ENCODE results near the gene DMRTA1. TPM values are rescaled to one million over a fixed set of nuclear protein-coding genes. Genes with fewer than 3 reads are reported as not detected.

DMRTA1 gene
- total RNA-seq, 1 experiment from 2014 or later = not detected

DNA sequence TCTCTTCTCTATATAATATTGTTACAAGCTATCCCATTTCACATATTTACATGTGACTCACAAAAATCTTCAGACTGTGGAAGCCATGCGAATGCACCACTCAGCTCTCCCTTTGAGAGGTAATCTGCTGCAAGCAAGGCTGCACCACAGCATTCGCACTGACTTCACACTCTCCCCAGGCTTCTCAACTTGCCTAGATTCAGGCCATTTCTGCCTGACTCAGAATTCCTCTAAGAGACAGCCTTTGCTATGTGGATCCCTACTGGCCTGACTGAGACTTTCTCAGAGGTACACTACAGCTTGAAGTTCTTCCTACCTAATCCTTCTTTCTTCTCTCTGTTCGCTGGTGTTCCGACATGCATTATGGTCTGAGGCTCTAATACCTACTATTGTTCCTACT lies 21.1 kb upstream of the DMRTA1 start:
- ATAC-seq (no peak), DNase-seq (ENCODE audit: low read depth, low spot score) (no peak)
- TF ChIP-seq YY1 (IDR thresholded peaks at IDR 0.05; ENCODE audit: extremely low read depth, insufficient replicate concordance, low read depth, low read length) (no peak), CEBPB (IDR thresholded peaks at IDR 0.05; ENCODE audit: low read depth) (no peak), POLR2A (IDR thresholded peaks at IDR 0.05; ENCODE audit: borderline replicate concordance, extremely low read depth, insufficient read depth, insufficient read length) (no peak), RAD21 (IDR thresholded peaks at IDR 0.05; ENCODE audit: low read depth) (no peak), EZH2phosphoT487 (IDR thresholded peaks at IDR 0.05; ENCODE audit: borderline replicate concordance) (no peak), JUND (IDR thresholded peaks at IDR 0.05) (no peak), SIN3A (IDR thresholded peaks at IDR 0.05; ENCODE audit: low read depth) (no peak), ELF1 (IDR thresholded peaks at IDR 0.05; ENCODE audit: borderline replicate concordance, low read depth) (no peak)
- TF ChIP-seq, protein P1, sequence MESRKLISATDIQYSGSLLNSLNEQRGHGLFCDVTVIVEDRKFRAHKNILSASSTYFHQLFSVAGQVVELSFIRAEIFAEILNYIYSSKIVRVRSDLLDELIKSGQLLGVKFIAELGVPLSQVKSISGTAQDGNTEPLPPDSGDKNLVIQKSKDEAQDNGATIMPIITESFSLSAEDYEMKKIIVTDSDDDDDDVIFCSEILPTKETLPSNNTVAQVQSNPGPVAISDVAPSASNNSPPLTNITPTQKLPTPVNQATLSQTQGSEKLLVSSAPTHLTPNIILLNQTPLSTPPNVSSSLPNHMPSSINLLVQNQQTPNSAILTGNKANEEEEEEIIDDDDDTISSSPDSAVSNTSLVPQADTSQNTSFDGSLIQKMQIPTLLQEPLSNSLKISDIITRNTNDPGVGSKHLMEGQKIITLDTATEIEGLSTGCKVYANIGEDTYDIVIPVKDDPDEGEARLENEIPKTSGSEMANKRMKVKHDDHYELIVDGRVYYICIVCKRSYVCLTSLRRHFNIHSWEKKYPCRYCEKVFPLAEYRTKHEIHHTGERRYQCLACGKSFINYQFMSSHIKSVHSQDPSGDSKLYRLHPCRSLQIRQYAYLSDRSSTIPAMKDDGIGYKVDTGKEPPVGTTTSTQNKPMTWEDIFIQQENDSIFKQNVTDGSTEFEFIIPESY (IDR thresholded peaks at IDR 0.05; ENCODE audit: extremely low read depth, insufficient replicate concordance, low read length) = no peak
- TF ChIP-seq, protein P2, sequence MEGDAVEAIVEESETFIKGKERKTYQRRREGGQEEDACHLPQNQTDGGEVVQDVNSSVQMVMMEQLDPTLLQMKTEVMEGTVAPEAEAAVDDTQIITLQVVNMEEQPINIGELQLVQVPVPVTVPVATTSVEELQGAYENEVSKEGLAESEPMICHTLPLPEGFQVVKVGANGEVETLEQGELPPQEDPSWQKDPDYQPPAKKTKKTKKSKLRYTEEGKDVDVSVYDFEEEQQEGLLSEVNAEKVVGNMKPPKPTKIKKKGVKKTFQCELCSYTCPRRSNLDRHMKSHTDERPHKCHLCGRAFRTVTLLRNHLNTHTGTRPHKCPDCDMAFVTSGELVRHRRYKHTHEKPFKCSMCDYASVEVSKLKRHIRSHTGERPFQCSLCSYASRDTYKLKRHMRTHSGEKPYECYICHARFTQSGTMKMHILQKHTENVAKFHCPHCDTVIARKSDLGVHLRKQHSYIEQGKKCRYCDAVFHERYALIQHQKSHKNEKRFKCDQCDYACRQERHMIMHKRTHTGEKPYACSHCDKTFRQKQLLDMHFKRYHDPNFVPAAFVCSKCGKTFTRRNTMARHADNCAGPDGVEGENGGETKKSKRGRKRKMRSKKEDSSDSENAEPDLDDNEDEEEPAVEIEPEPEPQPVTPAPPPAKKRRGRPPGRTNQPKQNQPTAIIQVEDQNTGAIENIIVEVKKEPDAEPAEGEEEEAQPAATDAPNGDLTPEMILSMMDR (IDR thresholded peaks at IDR 0.05 in 2 of 3, conservative IDR thresholded peaks at IDR 0.05 in 1 of 3; ENCODE audit: borderline replicate concordance in 1 of 3, insufficient read depth in 1 of 3, low read depth in 2 of 3, low read length in 2 of 3) = no peak
- TF ChIP-seq, protein P3, sequence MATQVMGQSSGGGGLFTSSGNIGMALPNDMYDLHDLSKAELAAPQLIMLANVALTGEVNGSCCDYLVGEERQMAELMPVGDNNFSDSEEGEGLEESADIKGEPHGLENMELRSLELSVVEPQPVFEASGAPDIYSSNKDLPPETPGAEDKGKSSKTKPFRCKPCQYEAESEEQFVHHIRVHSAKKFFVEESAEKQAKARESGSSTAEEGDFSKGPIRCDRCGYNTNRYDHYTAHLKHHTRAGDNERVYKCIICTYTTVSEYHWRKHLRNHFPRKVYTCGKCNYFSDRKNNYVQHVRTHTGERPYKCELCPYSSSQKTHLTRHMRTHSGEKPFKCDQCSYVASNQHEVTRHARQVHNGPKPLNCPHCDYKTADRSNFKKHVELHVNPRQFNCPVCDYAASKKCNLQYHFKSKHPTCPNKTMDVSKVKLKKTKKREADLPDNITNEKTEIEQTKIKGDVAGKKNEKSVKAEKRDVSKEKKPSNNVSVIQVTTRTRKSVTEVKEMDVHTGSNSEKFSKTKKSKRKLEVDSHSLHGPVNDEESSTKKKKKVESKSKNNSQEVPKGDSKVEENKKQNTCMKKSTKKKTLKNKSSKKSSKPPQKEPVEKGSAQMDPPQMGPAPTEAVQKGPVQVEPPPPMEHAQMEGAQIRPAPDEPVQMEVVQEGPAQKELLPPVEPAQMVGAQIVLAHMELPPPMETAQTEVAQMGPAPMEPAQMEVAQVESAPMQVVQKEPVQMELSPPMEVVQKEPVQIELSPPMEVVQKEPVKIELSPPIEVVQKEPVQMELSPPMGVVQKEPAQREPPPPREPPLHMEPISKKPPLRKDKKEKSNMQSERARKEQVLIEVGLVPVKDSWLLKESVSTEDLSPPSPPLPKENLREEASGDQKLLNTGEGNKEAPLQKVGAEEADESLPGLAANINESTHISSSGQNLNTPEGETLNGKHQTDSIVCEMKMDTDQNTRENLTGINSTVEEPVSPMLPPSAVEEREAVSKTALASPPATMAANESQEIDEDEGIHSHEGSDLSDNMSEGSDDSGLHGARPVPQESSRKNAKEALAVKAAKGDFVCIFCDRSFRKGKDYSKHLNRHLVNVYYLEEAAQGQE (IDR thresholded peaks at IDR 0.05; ENCODE audit: low read depth) = no peak
- TF ChIP-seq, protein P4, sequence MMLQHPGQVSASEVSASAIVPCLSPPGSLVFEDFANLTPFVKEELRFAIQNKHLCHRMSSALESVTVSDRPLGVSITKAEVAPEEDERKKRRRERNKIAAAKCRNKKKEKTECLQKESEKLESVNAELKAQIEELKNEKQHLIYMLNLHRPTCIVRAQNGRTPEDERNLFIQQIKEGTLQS (IDR thresholded peaks at IDR 0.05) = no peak
- no peaks in the 10 kb centered on the region for H3K36me3 ChIP-seq (ENCODE audit: control insufficient read depth in 1 of 2, insufficient read depth in 2 of 2, low read length in 2 of 2)
- no peaks in the 10 kb centered on the region for H3K9me3 ChIP-seq (ENCODE audit: control insufficient read depth in 1 of 2, insufficient read depth in 1 of 2, low read depth in 1 of 2, low read length in 2 of 2)
- POLR2A ChIA-PET = no interaction called here
- CTCF ChIA-PET = no interaction called here
- H3K4me1 ChIP-seq (ENCODE audit: control insufficient read depth in 1 of 2, insufficient read depth in 2 of 2, low read length in 2 of 2) = no peaks in the 10 kb centered on the region
- H3K4me3 ChIP-seq (replicated peaks in 1 of 2; ENCODE audit: low read depth in 1 of 2, low read length in 2 of 2) = no peak overlapping the region
- H3K27ac ChIP-seq (ENCODE audit: low read depth, low read length) = no peak overlapping the region
- RAD21 ChIA-PET (ENCODE audit: low non-redundant PET in 1 of 2, low total read pairs in 2 of 2, uncharacterized antibody in 2 of 2, unreplicated experiment in 2 of 2) = no interaction called here
- intact Hi-C loops (cut with micrococcal nuclease) = no loop called here
- no peak overlapping the region for H3K9ac ChIP-seq (ENCODE audit: low read length)
- no peaks in the 10 kb centered on the region; the same call in 1 of the 2 replicates for H4K20me1 ChIP-seq (ENCODE audit: insufficient read depth)
- H3K27me3 ChIP-seq (ENCODE audit: insufficient read depth, low read length) = peaks cover 10% of the 10 kb centered on the region
- H3K4me2 ChIP-seq (ENCODE audit: low read length) = no peak overlapping the region
- no peaks in the 10 kb centered on the region for H3K79me2 ChIP-seq (ENCODE audit: insufficient read depth, low read length)
- H2AFZ ChIP-seq (ENCODE audit: low read depth, low read length, poor library complexity, severe bottlenecking) = no peak overlapping the region
- BruUV-seq (replicated peaks) = no TSS peak
- H3K9me2 ChIP-seq (ENCODE audit: insufficient read depth) = no peaks in the 10 kb centered on the region

All from HCT116 (cell line).